SK-N-SH (cell line): ENCODE results near the gene FAM237B. TPM values are rescaled to one million over a fixed set of nuclear protein-coding genes. Genes with fewer than 3 reads are reported as not detected.

Experiments used
- CTCF ChIA-PET: fragments of 300-600, 350-600 bp; formaldehyde crosslinking; extraction: SDS; loops from one replicate; lab custom pipeline; 2021; lab: Yijun Ruan, JAX
- POLR2A ChIA-PET: fragments of 350-600 bp; sonication (Branson Sonifier 250); formaldehyde crosslinking; extraction: SDS; loops from one replicate; lab custom pipeline; 2020; ENCODE audit warnings: antibody characterized with exemption, inconsistent platforms; lab: Yijun Ruan, JAX
- DNase-seq: peaks from one replicate; pipeline ENCODE4 v3.0.0; 2012
- H2AFZ ChIP-seq: fragments of 200-600 bp; sonication (generic); 2 replicates; pipeline ENCODE4 v1.8.1; 2016; ENCODE audit warnings: antibody characterized with exemption, mild to moderate bottlenecking, low read depth
- H3F3A ChIP-seq: fragments of 200-600 bp; sonication (generic); replicated peaks from 2 replicates; pipeline ENCODE3; 2016; ENCODE audit warnings: antibody characterized with exemption, mild to moderate bottlenecking; ENCODE audit not compliant: insufficient read depth
- H3K27ac ChIP-seq, 2 experiments: fragments of 200-500 bp in 1 of 2; fragments of 200-600 bp in 1 of 2; sonication (Bioruptor generic) in 1 of 2; sonication (generic), shearing (Covaris generic) in 1 of 2; 2 replicates each; pipeline versions ENCODE4 v1.5.1 to v1.6.1; 2014 to 2016; ENCODE audit warnings: low read depth in 2 of 2, inconsistent platforms in 1 of 2, low read length in 1 of 2, mild to moderate bottlenecking in 1 of 2, mixed read lengths in 1 of 2
- H3K27me3 ChIP-seq: fragments of 200-600 bp; sonication (generic), shearing (Covaris generic); 2 replicates; pipeline ENCODE4 v1.6.1; 2016; ENCODE audit warnings: mixed run types; ENCODE audit not compliant: insufficient read depth
- H3K36me3 ChIP-seq, 2 experiments: fragments of 200-500 bp in 1 of 2; fragments of 200-600 bp in 1 of 2; sonication (Bioruptor generic) in 1 of 2; sonication (generic) in 1 of 2; replicated peaks in 1 of 2; 2 replicates each; pipeline versions ENCODE3 to v1.5.1; 2014 to 2016; ENCODE audit warnings: low read length in 1 of 2, mild to moderate bottlenecking in 1 of 2; ENCODE audit not compliant: insufficient read depth in 2 of 2, control insufficient read depth in 1 of 2
- H3K4me1 ChIP-seq, 2 experiments: fragments of 200-500 bp in 1 of 2; fragments of 200-600 bp in 1 of 2; sonication (Bioruptor generic) in 1 of 2; sonication (generic), shearing (Covaris generic) in 1 of 2; 2 replicates each; pipeline versions ENCODE4 v1.5.1 to v1.6.1; 2014 to 2016; ENCODE audit warnings: low read depth in 1 of 2, low read length in 1 of 2, mixed run types in 1 of 2; ENCODE audit not compliant: insufficient read depth in 2 of 2, control insufficient read depth in 1 of 2
- H3K4me2 ChIP-seq: fragments of 200-600 bp; sonication (generic), shearing (Covaris generic); 2 replicates; pipeline ENCODE4 v1.6.1; 2017; ENCODE audit warnings: mixed run types
- H3K4me3 ChIP-seq, 2 experiments: fragments of 200-500 bp in 1 of 2; fragments of 200-600 bp in 1 of 2; sonication (Bioruptor generic) in 1 of 2; sonication (generic), shearing (Covaris generic) in 1 of 2; 2 replicates each; pipeline versions ENCODE4 v1.5.1 to v1.8.1; 2014 to 2016; ENCODE audit warnings: low read depth in 2 of 2, inconsistent platforms in 1 of 2, low read length in 1 of 2, mild to moderate bottlenecking in 1 of 2, mixed read lengths in 1 of 2, moderate library complexity in 1 of 2
- H3K79me2 ChIP-seq: fragments of 200-600 bp; sonication (generic); 2 replicates; pipeline ENCODE4 v1.8.1; 2017; ENCODE audit warnings: mild to moderate bottlenecking; ENCODE audit not compliant: insufficient read depth
- H3K9ac ChIP-seq: fragments of 200-600 bp; sonication (generic); 2 replicates; pipeline ENCODE4 v1.6.1; 2017; ENCODE audit warnings: mixed run types
- H3K9me2 ChIP-seq: fragments of 200-600 bp; sonication (generic); 2 replicates; pipeline ENCODE4 v1.6.1; 2017; ENCODE audit warnings: mixed run types
- H3K9me3 ChIP-seq: fragments of 200-600 bp; sonication (generic); 2 replicates; pipeline ENCODE4 v1.6.1; 2017; ENCODE audit warnings: mixed run types, mild to moderate bottlenecking, moderate library complexity
- H4K20me1 ChIP-seq: fragments of 200-600 bp; sonication (generic); 2 replicates; pipeline ENCODE4 v1.6.1; 2017; ENCODE audit warnings: mild to moderate bottlenecking, mixed run types; ENCODE audit not compliant: insufficient read depth
- EP300 ChIP-seq, 2 experiments: IDR thresholded peaks; 2 replicates each; pipeline versions ENCODE4 v1.4.0 to v1.6.1; 2012; ENCODE audit warnings: borderline replicate concordance in 1 of 2, low read depth in 1 of 2, low read length in 1 of 2
- FOSL2 ChIP-seq: IDR thresholded peaks from 2 replicates; pipeline ENCODE4 v1.4.0; 2012; ENCODE audit warnings: low read depth, mild to moderate bottlenecking, moderate library complexity, borderline replicate concordance
- NFIC ChIP-seq: IDR thresholded peaks from 2 replicates; pipeline ENCODE4 v1.4.0; 2012; ENCODE audit warnings: borderline replicate concordance
- POLR2AphosphoS5 ChIP-seq: IDR thresholded peaks from 2 replicates; pipeline ENCODE4 v1.6.1; 2012; ENCODE audit warnings: low read depth, low read length
- RAD21 ChIP-seq: IDR thresholded peaks from 2 replicates; pipeline ENCODE4 v1.6.1; 2012; ENCODE audit warnings: mild to moderate bottlenecking, low read length
- REST ChIP-seq: IDR thresholded peaks from 2 replicates; pipeline ENCODE4 v1.6.1; 2012; ENCODE audit warnings: mild to moderate bottlenecking, low read depth, low read length, moderate library complexity
- RFX5 ChIP-seq: IDR thresholded peaks from 2 replicates; pipeline ENCODE4 v1.6.1; 2012; ENCODE audit warnings: mild to moderate bottlenecking, improper control_type of control experiment, low read length
- RXRA ChIP-seq: IDR thresholded peaks from 2 replicates; pipeline ENCODE4 v1.4.0; 2012; ENCODE audit warnings: low read depth, mild to moderate bottlenecking, borderline replicate concordance
- YY1 ChIP-seq: IDR thresholded peaks from 2 replicates; pipeline ENCODE4 v1.4.0; 2012; ENCODE audit warnings: low read depth, mild to moderate bottlenecking
- WGBS: methylation state at CpG from one replicate; pipeline ENCODE4 v1.1.6; 2017; ENCODE audit warnings: low lambda C conversion rate; 5-methylcytosine and 5-hydroxymethylcytosine counted together
- polyA plus RNA-seq, 3 experiments: library from polyadenylated mRNA; depleted of rRNA; stranded (reverse); fragments of >200 nt; gene quantifications; 2 replicates each; pipeline ENCODE4 v1.2.3, GENCODE V29; 2012
- TF ChIP-seq, protein P1 (sequence below): IDR thresholded peaks from 2 replicates; pipeline ENCODE4 v1.4.0; 2012; ENCODE audit warnings: low read depth
- TF ChIP-seq, protein P2 (sequence below): IDR thresholded peaks from 2 replicates; pipeline ENCODE4 v1.4.0; 2012; ENCODE audit warnings: low read depth, borderline replicate concordance

FAM237B gene
- polyA plus RNA-seq, 1 of the 3 experiments (the other 2 are of a cell fraction): 0.03 TPM

- no peaks in the 10 kb centered on the region for H4K20me1 ChIP-seq
- no peaks in the 10 kb centered on the region for H3K79me2 ChIP-seq
- H3K4me2 ChIP-seq: peak overlapping the region; percentile 33; the same call in 1 of the 2 replicates
- CTCF ChIA-PET: interaction anchor here (1.1 kb wide), 1 partner anchor 117 kb away, joined by 3 read pairs; the partner anchor contains the start of gene STEAP1
- DNase-seq: no peak
- H3K4me1 ChIP-seq: peaks cover 9 to 36% of the 10 kb centered on the region in 2 experiments; a peak in 3 of 4 replicates
- H3K36me3 ChIP-seq: no peaks in the 10 kb centered on the region
- no peak overlapping the region for H2AFZ ChIP-seq
- no peaks in the 10 kb centered on the region for H3K9me2 ChIP-seq
- WGBS: 99% methylated on average over 2 of the region's 2 CpGs
- no peak for TF ChIP-seq RAD21
- TF ChIP-seq NFIC: no peak
- TF ChIP-seq YY1: no peak
- TF ChIP-seq, protein P1, sequence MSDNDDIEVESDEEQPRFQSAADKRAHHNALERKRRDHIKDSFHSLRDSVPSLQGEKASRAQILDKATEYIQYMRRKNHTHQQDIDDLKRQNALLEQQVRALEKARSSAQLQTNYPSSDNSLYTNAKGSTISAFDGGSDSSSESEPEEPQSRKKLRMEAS: no peak
- TF ChIP-seq, protein P2, sequence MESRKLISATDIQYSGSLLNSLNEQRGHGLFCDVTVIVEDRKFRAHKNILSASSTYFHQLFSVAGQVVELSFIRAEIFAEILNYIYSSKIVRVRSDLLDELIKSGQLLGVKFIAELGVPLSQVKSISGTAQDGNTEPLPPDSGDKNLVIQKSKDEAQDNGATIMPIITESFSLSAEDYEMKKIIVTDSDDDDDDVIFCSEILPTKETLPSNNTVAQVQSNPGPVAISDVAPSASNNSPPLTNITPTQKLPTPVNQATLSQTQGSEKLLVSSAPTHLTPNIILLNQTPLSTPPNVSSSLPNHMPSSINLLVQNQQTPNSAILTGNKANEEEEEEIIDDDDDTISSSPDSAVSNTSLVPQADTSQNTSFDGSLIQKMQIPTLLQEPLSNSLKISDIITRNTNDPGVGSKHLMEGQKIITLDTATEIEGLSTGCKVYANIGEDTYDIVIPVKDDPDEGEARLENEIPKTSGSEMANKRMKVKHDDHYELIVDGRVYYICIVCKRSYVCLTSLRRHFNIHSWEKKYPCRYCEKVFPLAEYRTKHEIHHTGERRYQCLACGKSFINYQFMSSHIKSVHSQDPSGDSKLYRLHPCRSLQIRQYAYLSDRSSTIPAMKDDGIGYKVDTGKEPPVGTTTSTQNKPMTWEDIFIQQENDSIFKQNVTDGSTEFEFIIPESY: no peak
- no peak for TF ChIP-seq RXRA
- no peak for TF ChIP-seq POLR2AphosphoS5
- TF ChIP-seq EP300 (IDR thresholded peaks at IDR 0.05; ENCODE audit: borderline replicate concordance in 1 of 2, low read depth in 1 of 2, low read length in 1 of 2): no peak
- TF ChIP-seq REST: no peak
- no peak for TF ChIP-seq FOSL2
- TF ChIP-seq RFX5: no peak
- TF ChIP-seq, all 33 proteins: peak for 0
- POLR2A ChIA-PET: no interaction called here
- no peak overlapping the region for H3K9ac ChIP-seq
- peaks cover 30% of the 10 kb centered on the region for H3F3A ChIP-seq
- no peaks in the 10 kb centered on the region for H3K9me3 ChIP-seq
- H3K27me3 ChIP-seq: no peaks in the 10 kb centered on the region
- peak overlapping the region; percentile 76 to 85; a peak in 3 of 4 replicates for H3K27ac ChIP-seq
- no peak overlapping the region for H3K4me3 ChIP-seq
Observed at GRCh38 chr7:90270431-90271178, 50.5 kb downstream of the FAM237B start.
